CD14-positive monocyte (primary cell): ENCODE data around the gene CENPT. TPM values are rescaled to one million over a fixed set of nuclear protein-coding genes. Genes with fewer than 3 reads are reported as not detected.

Experiments
- DNase-seq, 3 donors: peaks; one replicate each; pipeline ENCODE4 v3.0.0-alpha.2; 2011 to 2022
- H2AFZ ChIP-seq: 2 replicates; pipeline ENCODE4 v1.6.0; 2012; ENCODE audit warnings: mild to moderate bottlenecking, low read depth, low read length, inconsistent platforms; ENCODE audit not compliant: insufficient read depth, poor library complexity, severe bottlenecking
- H3K27ac ChIP-seq, 2 donors: 1 replicate in 1 of 2; 2 replicates in 1 of 2; pipeline ENCODE4 v1.5.1; 2012 to 2013; ENCODE audit warnings: low read length in 2 of 2, control low read depth in 1 of 2, inconsistent platforms in 1 of 2, low read depth in 1 of 2, mild to moderate bottlenecking in 1 of 2
- H3K27me3 ChIP-seq, 2 donors: one replicate each; pipeline versions ENCODE4 v1.6.0 to v1.6.1; 2011 to 2013; ENCODE audit warnings: low read length in 2 of 2; ENCODE audit not compliant: control insufficient read depth in 2 of 2, insufficient read depth in 2 of 2
- H3K36me3 ChIP-seq, 2 donors: replicated peaks in 1 of 2; 1 replicate in 1 of 2; 2 replicates in 1 of 2; pipeline versions ENCODE4 v1.5.1 to v1.6.1; 2012 to 2013; ENCODE audit warnings: low read length in 2 of 2, control low read depth in 1 of 2, inconsistent platforms in 1 of 2, mild to moderate bottlenecking in 1 of 2; ENCODE audit not compliant: insufficient read depth in 2 of 2, control insufficient read depth in 1 of 2
- H3K4me1 ChIP-seq, 2 donors: 1 replicate in 1 of 2; 2 replicates in 1 of 2; pipeline versions ENCODE4 v1.5.1 to v1.6.1; 2012 to 2013; ENCODE audit warnings: low read length in 2 of 2, control low read depth in 1 of 2, inconsistent platforms in 1 of 2, mild to moderate bottlenecking in 1 of 2, moderate library complexity in 1 of 2; ENCODE audit not compliant: insufficient read depth in 2 of 2, control insufficient read depth in 1 of 2
- H3K4me2 ChIP-seq: replicated peaks from 2 replicates; pipeline ENCODE3; 2012; ENCODE audit warnings: low read length, moderate library complexity, mild to moderate bottlenecking; ENCODE audit not compliant: poor library complexity, severe bottlenecking; ENCODE audit errors: extremely low read depth
- H3K4me3 ChIP-seq, 3 experiments: fragments of 200-600 bp in 1 of 3; sonication (generic) in 1 of 3; replicated peaks in 1 of 3; 1 replicate in 2 of 3; 2 replicates in 1 of 3; pipeline ENCODE4 v1.5.1; 2011 to 2013; ENCODE audit warnings: low read length in 3 of 3, mild to moderate bottlenecking in 3 of 3, control low read depth in 2 of 3, low read depth in 2 of 3, inconsistent platforms in 1 of 3, moderate library complexity in 1 of 3
- H3K79me2 ChIP-seq: 2 replicates; pipeline ENCODE4 v1.6.0; 2012; ENCODE audit warnings: mild to moderate bottlenecking, control low read depth, inconsistent platforms, low read length, moderate library complexity; ENCODE audit not compliant: insufficient read depth
- H3K9ac ChIP-seq: 2 replicates; pipeline ENCODE4 v1.6.0; 2017; ENCODE audit warnings: low read length, mild to moderate bottlenecking; ENCODE audit not compliant: insufficient read depth, poor library complexity, severe bottlenecking
- H3K9me3 ChIP-seq, 2 donors: replicated peaks in 1 of 2; 1 replicate in 1 of 2; 2 replicates in 1 of 2; pipeline versions ENCODE4 v1.5.1 to v1.6.1; 2012 to 2013; ENCODE audit warnings: low read length in 2 of 2, control low read depth in 1 of 2; ENCODE audit not compliant: control insufficient read depth in 1 of 2, insufficient read depth in 1 of 2
- H4K20me1 ChIP-seq: 2 replicates; pipeline ENCODE4 v1.6.0; 2012; ENCODE audit warnings: mild to moderate bottlenecking, low read length, control low read depth, moderate library complexity; ENCODE audit not compliant: insufficient read depth
- H3K27ac Mint-ChIP-seq, 7 donors: one replicate each; pipeline ENCODE4 v1.8.0; 2020; ENCODE audit warnings: mild to moderate bottlenecking in 7 of 7, mixed read lengths in 7 of 7, moderate library complexity in 6 of 7, inconsistent platforms in 2 of 7
- H3K27me3 Mint-ChIP-seq, 3 donors: one replicate each; pipeline ENCODE4 v1.8.0; 2021 to 2022; ENCODE audit warnings: low read depth in 3 of 3, mild to moderate bottlenecking in 3 of 3, mixed read lengths in 3 of 3, moderate library complexity in 3 of 3, inconsistent platforms in 1 of 3
- H3K36me3 Mint-ChIP-seq, 2 donors: one replicate each; pipeline ENCODE4 v1.8.0; 2020; ENCODE audit warnings: mixed read lengths in 2 of 2, inconsistent platforms in 1 of 2, mild to moderate bottlenecking in 1 of 2
- H3K4me1 Mint-ChIP-seq: one replicate; pipeline ENCODE4 v1.8.0; 2020; ENCODE audit warnings: mild to moderate bottlenecking, mixed read lengths
- H3K4me3 Mint-ChIP-seq, 2 donors: one replicate each; pipeline ENCODE4 v1.8.0; 2020; ENCODE audit warnings: mild to moderate bottlenecking in 2 of 2, mixed read lengths in 2 of 2, moderate library complexity in 1 of 2
- H3K9me3 Mint-ChIP-seq, 7 donors: one replicate each; pipeline ENCODE4 v1.8.0; 2020 to 2022; ENCODE audit warnings: mixed read lengths in 7 of 7, mild to moderate bottlenecking in 6 of 7, moderate library complexity in 6 of 7, inconsistent platforms in 2 of 7
- CTCF ChIP-seq: fragments of 200-600 bp; IDR thresholded peaks from one replicate; pipeline ENCODE4 v1.8.0; 2022; ENCODE audit warnings: antibody characterized with exemption, mild to moderate bottlenecking
- WGBS: methylation state at CpG from one replicate; pipeline ENCODE4 v1.1.5; 2013; ENCODE audit warnings: missing lambda C conversion rate; ENCODE audit not compliant: insufficient coverage; 5-methylcytosine and 5-hydroxymethylcytosine counted together
- intact Hi-C, 2 donors: fragments of 100-400 bp; cut with micrococcal nuclease; formaldehyde crosslinking; loops; one replicate each; pipeline versions ENCODE4 v1.15.0 to v1.15.1; 2023
- polyA plus RNA-seq, 3 donors: library from polyadenylated mRNA; depleted of rRNA in 1 of 3; unstranded in 2 of 3; stranded (reverse) in 1 of 3; fragments of 300-500 nt in 2 of 3; fragments of >200 nt in 1 of 3; fragmentation: Illumina TruSeq in 2 of 3; gene quantifications; 1 replicate in 2 of 3; 2 replicates in 1 of 3; pipeline ENCODE4 v1.2.3, GENCODE V29; 2012 to 2021

Gene CENPT
- polyA plus RNA-seq, 3 donors = 8.3 to 120 (median 12.4) TPM

- Histone ChIP-seq H3K9ac (no peak overlapping the region), H3K4me3 (no peak overlapping the region), H3K79me2 (no peaks in the 10 kb centered on the region), H3K9me3 (no peaks in the 10 kb centered on the region), H3K27ac (no peak overlapping the region), H3K27me3 (no peaks in the 10 kb centered on the region), H3K4me1 (no peaks in the 10 kb centered on the region), H3K4me2 (no peak overlapping the region), H3K36me3 (no peaks in the 10 kb centered on the region), H2AFZ (no peak overlapping the region), H4K20me1 (no peaks in the 10 kb centered on the region)
- 90% methylated on average over 5 of the region's 8 CpGs for WGBS
- no peak for DNase-seq
- Mint-ChIP-seq H3K27ac (no peak overlapping the region), H3K36me3 (no peaks in the 10 kb centered on the region), H3K4me3 (no peak overlapping the region), H3K27me3 (peaks cover 2 to 6% (median 3%) of the 10 kb centered on the region in 3 donors), H3K9me3 (peaks cover 0 to 2% (median 0%) of the 10 kb centered on the region in 7 donors), H3K4me1 (peaks cover 2% of the 10 kb centered on the region)
- intact Hi-C loops = loop anchor here in 1 of 2 donors (10.0 kb wide), 1 partner anchor 120 kb away; the partner anchor contains the start of genes CTRL and PSMB10
- TF ChIP-seq CTCF = no peak
Observed at GRCh38 chr16:67814567-67814966, 32.9 kb downstream of the CENPT start.

GRCh38 chr16:67811899-67812298, 35.6 kb downstream of the CENPT start:
- Histone ChIP-seq H3K4me2 (no peak overlapping the region), H3K4me3 (no peak overlapping the region), H3K9me3 (no peaks in the 10 kb centered on the region), H3K79me2 (no peaks in the 10 kb centered on the region), H3K4me1 (peaks cover 5 to 6% of the 10 kb centered on the region in 2 donors), H4K20me1 (no peaks in the 10 kb centered on the region), H2AFZ (no peak overlapping the region), H3K9ac (no peak overlapping the region), H3K27ac (no peak overlapping the region), H3K36me3 (no peaks in the 10 kb centered on the region), H3K27me3 (no peaks in the 10 kb centered on the region)
- Mint-ChIP-seq H3K36me3 (no peaks in the 10 kb centered on the region), H3K27ac (no peak overlapping the region), H3K4me1 (peaks cover 5% of the 10 kb centered on the region), H3K4me3 (no peak overlapping the region), H3K27me3 (peaks cover 2 to 4% (median 4%) of the 10 kb centered on the region in 3 donors), H3K9me3 (peaks cover 0 to 2% (median 0%) of the 10 kb centered on the region in 7 donors)
- 83% methylated on average over 1 of the region's 1 CpG for WGBS
- no peak for TF ChIP-seq CTCF
- no peak for DNase-seq
- intact Hi-C loops = loop anchor here in 1 of 2 donors (10.0 kb wide), 1 partner anchor 123 kb away; the partner anchor contains the start of genes CTRL and PSMB10
